Thymus (tissue), 11 donors: Measurements from ENCODE around the gene KIF4B. TPM values are rescaled to one million over a fixed set of nuclear protein-coding genes. Genes with fewer than 3 reads are reported as not detected.
"Not testable (repeated sequence)": the region's sequence is repeated elsewhere in the genome, so short reads cannot be mapped to it uniquely, and the experiment has no call there.

Experiments
- DNase-seq, 9 donors: peaks; one replicate each; pipeline ENCODE4 v3.0.0-alpha.2; 2013; ENCODE audit warnings: low spot score in 9 of 9, low read depth in 6 of 9, missing footprints in 1 of 9
- H3K27ac ChIP-seq, 2 donors: one replicate each; pipeline ENCODE4 v1.5.1; 2013; ENCODE audit warnings: control low read depth in 1 of 2, low read depth in 1 of 2, low read length in 1 of 2, mild to moderate bottlenecking in 1 of 2, moderate library complexity in 1 of 2
- H3K27me3 ChIP-seq, 2 donors: one replicate each; pipeline ENCODE4 v1.5.1; 2013; ENCODE audit warnings: low read length in 1 of 2; ENCODE audit not compliant: control insufficient read depth in 2 of 2, insufficient read depth in 1 of 2
- H3K36me3 ChIP-seq, 2 donors: one replicate each; pipeline ENCODE4 v1.5.1; 2013; ENCODE audit warnings: low read length in 1 of 2, mild to moderate bottlenecking in 1 of 2, moderate library complexity in 1 of 2; ENCODE audit not compliant: control insufficient read depth in 2 of 2, insufficient read depth in 2 of 2
- H3K4me1 ChIP-seq, 2 donors: one replicate each; pipeline ENCODE4 v1.5.1; 2013; ENCODE audit warnings: low read length in 2 of 2; ENCODE audit not compliant: control insufficient read depth in 2 of 2, insufficient read depth in 2 of 2
- H3K4me3 ChIP-seq, 2 donors: one replicate each; pipeline ENCODE4 v1.5.1; 2013; ENCODE audit warnings: low read length in 2 of 2, control low read depth in 1 of 2, mild to moderate bottlenecking in 1 of 2
- H3K9me3 ChIP-seq, 2 donors: one replicate each; pipeline ENCODE4 v1.5.1; 2013; ENCODE audit warnings: low read length in 1 of 2, mild to moderate bottlenecking in 1 of 2; ENCODE audit not compliant: control insufficient read depth in 2 of 2, insufficient read depth in 1 of 2
- WGBS: extraction: QIAGEN DNeasy Blood & Tissue Kit; methylation state at CpG from one replicate; pipeline ENCODE4 v1.1.7; 2013; 5-methylcytosine and 5-hydroxymethylcytosine counted together
- polyA plus RNA-seq: library from polyadenylated mRNA; stranded (reverse); fragments of 200-250 nt; gene quantifications from one replicate; pipeline ENCODE4 v1.2.3, GENCODE V29; 2013
- total RNA-seq: library from RNA; stranded (reverse); fragments of 120-200 nt; gene quantifications from one replicate; pipeline ENCODE4 v1.2.4, GENCODE V29; 2013
- donor health status: healthy.

KIF4B gene
- total and polyA plus RNA-seq, 2 donors = 0.02 to 0.05 TPM

DNA sequence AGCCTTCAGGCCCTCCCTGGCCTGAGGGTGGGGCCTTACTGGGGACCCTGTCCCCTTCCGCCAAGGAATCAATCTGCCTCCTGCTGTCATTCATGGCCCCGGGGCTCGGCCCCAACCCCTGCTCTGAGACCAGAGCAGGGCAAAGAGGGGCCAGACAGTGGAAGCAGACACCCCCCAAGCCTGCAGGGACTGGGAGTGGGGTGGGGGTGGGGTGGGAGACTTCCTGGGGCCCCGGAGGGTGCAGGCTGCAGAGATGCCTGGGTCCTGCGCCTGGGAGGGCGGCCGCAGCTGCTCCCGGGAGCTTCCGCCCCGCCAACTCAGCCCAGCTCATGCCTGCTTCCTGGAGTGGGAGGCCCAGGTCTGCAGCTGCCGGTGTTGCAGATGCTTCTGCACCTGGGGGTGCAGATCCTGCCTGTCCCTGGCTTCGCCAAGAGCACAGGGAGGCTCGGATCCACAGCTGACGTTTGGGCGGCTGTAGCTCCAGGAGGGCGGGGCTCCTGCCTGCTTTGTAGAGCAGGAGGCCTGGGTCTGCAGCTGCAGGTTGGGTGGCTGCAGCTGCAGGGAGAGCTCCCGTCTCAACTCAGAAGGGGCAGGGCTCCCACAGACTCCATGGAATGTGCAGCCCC, 6.2 kb downstream of the KIF4B start:
- DNase-seq = no peak
- H3K27ac ChIP-seq = no peak overlapping the region
- 90% methylated on average over 17 of the region's 17 CpGs for WGBS
- H3K27me3 ChIP-seq = no peaks in the 10 kb centered on the region
- H3K9me3 ChIP-seq = no peaks in the 10 kb centered on the region
- no peaks in the 10 kb centered on the region for H3K36me3 ChIP-seq
- H3K4me3 ChIP-seq = no peak overlapping the region
- H3K4me1 ChIP-seq = no peaks in the 10 kb centered on the region

DNA sequence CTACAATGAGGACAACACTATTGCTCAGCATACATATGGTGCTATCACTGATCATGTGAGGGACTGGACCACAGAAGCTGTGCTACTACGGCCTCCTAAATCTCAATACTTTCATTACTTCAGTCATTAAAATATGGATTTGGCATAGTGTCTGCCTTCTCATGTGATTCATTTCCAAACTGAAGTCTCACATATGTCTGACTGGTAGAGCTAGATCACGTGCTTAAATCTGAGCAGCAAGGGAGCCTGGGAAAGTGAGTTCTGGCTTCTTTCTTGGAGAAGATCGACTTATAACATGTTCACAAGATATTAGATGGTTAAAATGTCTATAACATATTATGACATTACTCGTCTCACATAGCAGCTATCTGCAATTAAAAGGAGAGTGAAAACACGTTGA, 8.3 kb downstream of the KIF4B start:
- H3K4me3 ChIP-seq = no peak overlapping the region
- no peaks in the 10 kb centered on the region for H3K27me3 ChIP-seq
- H3K36me3 ChIP-seq = no peaks in the 10 kb centered on the region
- no peaks in the 10 kb centered on the region for H3K4me1 ChIP-seq
- WGBS = 85% methylated on average over 5 of the region's 5 CpGs
- no peaks in the 10 kb centered on the region for H3K9me3 ChIP-seq
- no peak for DNase-seq
- H3K27ac ChIP-seq = no peak overlapping the region

DNA sequence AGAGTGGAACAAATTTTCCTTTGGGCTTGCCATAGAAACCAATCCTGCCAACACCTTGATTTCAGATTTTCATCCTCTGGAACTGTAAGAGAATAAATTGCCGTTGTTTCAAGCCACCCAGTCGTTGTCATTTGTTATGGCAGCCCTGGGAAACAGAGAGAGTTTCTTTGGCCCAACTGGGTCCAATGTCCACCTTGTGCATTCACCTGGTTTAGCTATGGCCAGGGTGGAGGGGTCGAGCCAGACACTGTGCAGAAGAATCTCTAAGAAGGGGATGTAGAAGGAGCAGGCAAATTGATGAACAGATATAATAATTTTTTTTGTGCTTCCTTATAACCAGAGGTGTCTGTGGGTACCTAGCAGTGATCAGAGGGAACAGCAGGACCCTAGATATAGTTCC, 9.8 kb downstream of the KIF4B start:
- Histone ChIP-seq H3K4me1 (no peaks in the 10 kb centered on the region), H3K36me3 (no peaks in the 10 kb centered on the region), H3K9me3 (no peaks in the 10 kb centered on the region), H3K4me3 (no peak overlapping the region), H3K27me3 (no peaks in the 10 kb centered on the region), H3K27ac (no peak overlapping the region)
- no peak for DNase-seq
- WGBS = 59% methylated on average over 3 of the region's 3 CpGs

DNA sequence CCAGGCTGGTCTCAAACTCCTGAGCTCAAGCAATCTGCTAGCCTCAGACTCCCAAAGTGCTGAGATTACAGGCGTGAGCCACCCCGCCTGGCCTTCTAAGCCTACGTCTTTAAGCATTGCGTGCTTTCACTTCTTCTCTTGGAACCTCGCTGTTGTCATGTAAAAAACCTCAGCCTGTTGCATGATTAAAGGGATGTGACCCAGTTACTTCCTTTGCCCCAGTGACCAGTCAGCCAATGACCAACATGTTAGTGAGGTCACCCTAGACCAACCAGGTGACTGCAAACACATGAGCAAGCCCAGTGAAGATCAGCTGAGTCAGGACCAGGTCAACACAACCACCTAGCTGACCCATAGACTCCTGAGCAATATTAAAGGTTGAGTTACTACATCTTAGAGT, 10.5 kb downstream of the KIF4B start:
- Histone ChIP-seq H3K27ac (no peak overlapping the region), H3K36me3 (no peaks in the 10 kb centered on the region), H3K4me1 (no peaks in the 10 kb centered on the region), H3K27me3 (no peaks in the 10 kb centered on the region), H3K9me3 (no peaks in the 10 kb centered on the region), H3K4me3 (no peak overlapping the region)
- DNase-seq = no peak
- 93% methylated on average over 5 of the region's 5 CpGs for WGBS

DNA sequence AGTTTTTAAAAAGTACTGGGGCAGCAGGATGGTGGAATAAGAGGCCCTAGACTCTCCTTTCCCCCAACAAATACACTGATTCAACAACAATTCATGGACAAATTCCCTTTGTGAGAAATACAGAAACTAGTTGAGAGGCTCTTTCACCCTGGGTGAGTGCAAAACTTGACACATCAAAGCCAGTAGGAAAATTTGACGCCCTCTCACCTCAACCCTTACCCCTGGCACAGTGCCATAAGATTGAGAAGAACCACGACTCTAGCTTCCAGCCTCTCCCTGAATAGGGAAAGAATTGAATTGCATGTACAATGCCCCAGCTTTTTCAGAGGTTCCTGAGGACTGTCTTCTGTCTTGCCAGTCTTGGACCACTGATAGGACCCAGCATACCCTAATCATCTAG, 12.3 kb downstream of the KIF4B start:
- DNase-seq = no peak
- Histone ChIP-seq H3K9me3 (no peaks in the 10 kb centered on the region), H3K4me1 (no peaks in the 10 kb centered on the region), H3K27me3 (no peaks in the 10 kb centered on the region), H3K27ac (no peak overlapping the region), H3K4me3 (no peak overlapping the region), H3K36me3 (no peaks in the 10 kb centered on the region)
- WGBS = 60% methylated on average over 2 of the region's 2 CpGs

DNA sequence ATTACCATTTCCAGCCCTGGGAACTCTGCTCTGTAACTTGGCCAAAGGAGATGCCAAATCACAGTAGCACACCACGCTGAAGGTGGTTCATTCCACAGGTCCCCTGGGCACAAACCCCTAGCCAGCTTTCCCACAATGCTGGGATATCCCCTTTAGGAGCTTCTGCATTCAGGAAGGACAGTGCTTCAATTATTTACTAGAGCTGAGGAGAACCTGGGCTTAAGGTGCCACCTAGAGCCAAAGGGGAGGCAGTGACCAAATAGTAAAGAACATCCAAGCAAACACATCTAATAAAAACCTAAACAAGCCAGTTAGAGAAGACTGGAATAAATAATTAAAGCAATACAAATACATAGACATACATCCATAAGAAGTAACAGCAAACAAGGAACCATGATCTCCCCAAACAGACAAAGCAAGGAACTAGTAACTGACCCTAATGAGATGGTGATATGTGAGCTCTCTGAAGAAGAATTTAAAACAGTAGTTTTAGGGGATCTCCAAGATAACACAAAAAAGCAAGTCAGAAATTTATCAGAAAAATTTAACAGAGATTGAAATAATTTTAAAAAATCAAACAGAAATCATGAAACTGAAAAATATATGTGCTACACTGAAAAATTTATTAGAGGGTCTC, 14.6 kb downstream of the KIF4B start:
- Histone ChIP-seq H3K27ac (no peak overlapping the region), H3K4me3 (no peak overlapping the region), H3K4me1 (no peaks in the 10 kb centered on the region), H3K27me3 (no peaks in the 10 kb centered on the region), H3K9me3 (no peaks in the 10 kb centered on the region), H3K36me3 (no peaks in the 10 kb centered on the region)
- DNase-seq = no peak
- WGBS = 29% methylated on average over 1 of the region's 1 CpG

DNA sequence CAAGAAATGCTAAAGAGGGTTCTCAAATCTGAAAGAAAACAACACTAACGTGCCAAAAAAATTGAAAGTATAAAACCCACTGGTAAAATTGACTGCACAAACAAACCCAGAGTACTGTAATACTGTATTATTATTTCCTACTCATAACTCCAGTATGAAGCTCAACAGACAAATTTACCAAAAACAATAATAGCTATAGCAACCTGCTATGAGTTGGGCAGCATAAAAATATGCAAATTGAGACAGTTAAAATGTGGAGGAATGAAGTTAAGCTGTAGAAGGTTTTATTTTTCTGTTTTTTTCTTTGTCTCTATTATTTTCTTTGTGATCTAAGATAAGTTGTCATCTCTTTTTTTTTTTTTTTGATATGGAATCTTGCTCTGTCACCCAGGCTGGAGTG, 15.7 kb downstream of the KIF4B start:
- Histone ChIP-seq H3K9me3 (no peaks in the 10 kb centered on the region), H3K36me3 (no peaks in the 10 kb centered on the region), H3K4me3 (no peak overlapping the region), H3K27ac (no peak overlapping the region), H3K4me1 (no peaks in the 10 kb centered on the region), H3K27me3 (no peaks in the 10 kb centered on the region)
- no peak for DNase-seq
- 91% methylated on average over 1 of the region's 1 CpG for WGBS

DNA sequence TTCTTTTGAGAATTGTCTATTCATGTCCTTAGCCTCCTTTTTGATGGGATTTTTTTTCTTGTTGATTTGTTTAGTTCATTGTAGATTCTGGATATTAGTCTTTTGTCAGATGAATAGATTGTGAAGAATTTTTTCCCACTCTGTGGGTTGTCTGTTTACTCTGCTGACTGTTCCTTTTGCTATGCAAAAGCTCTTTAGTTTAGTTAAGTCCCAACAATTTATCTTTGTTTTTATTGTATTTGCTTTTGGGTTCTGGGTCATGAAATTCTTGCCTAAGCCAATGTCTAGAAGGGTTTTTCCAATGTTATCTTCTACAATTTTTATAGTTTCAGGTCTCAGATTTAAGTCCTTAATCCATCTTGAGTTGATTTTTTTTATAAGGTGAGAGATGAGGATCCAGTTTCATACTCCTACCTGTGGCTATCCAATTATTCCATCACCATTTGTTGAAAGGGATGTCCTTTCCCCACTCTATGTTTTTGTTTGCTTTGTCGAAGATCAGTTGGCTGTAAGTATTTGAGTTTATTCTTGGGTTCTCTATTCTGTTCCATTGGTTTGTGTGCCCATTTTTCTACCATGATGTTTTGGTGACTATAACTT, 20.7 kb downstream of the KIF4B start:
- not testable (repeated sequence) for H3K4me1 ChIP-seq, H3K27ac ChIP-seq, DNase-seq, H3K4me3 ChIP-seq, H3K36me3 ChIP-seq, H3K9me3 ChIP-seq, H3K27me3 ChIP-seq
- 94% methylated on average over 1 of the region's 1 CpG for WGBS

DNA sequence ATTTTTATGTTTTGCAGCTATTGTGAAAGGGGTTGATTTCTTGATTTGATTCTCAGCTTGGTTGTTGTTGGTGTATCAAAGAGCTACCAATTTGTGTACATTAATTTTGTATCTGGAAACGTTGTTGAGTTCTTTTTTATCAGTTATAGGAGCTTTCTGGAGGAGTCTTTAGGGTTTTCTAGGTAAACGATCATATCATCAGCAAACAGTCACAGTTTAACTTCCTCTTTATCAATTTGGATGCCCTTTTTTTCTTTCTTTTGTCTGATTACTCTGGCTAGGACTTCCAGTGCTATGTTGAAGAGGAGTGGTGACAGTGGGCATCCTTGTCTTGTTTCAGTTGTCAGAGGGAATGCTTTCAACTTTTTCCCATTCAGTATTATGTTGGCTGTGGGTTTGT, 21.5 kb downstream of the KIF4B start:
- DNase-seq, H3K27me3 ChIP-seq, H3K27ac ChIP-seq, H3K4me1 ChIP-seq, H3K36me3 ChIP-seq, H3K4me3 ChIP-seq, H3K9me3 ChIP-seq: not testable (repeated sequence)
- WGBS = 4% methylated on average over 2 of the region's 2 CpGs
